ENCODE measurements around the gene CORIN.

Gene CORIN

DNA sequence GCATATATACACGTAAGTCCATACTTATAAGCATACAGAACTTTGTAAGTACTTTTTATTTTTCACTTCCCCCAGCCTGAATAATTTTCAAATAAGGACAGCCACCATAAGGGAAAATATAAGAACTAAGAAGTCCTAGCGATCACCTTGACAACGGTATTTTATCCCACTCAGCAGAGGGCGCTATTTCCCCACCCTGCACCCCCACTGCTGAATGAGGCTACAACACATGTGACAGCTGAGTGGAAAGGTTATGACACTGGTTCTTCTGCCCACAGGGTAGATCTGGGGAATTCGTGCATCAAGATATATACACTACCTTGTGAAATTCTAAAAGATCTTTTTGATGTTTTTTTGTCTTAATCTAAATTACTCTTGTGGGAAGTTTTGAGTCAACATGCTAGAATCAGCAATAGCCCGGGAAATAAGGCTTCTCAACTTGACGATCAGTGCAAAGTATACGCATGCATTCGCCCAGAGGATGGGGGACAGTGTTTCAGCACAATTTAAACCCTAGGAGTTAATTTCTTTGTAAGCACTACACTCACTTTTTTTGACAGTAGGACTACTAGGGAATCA is 151.5 kb downstream of the CORIN start:
- peak; percentile 8 for DNase-seq (ENCODE audit: low read depth)

DNA sequence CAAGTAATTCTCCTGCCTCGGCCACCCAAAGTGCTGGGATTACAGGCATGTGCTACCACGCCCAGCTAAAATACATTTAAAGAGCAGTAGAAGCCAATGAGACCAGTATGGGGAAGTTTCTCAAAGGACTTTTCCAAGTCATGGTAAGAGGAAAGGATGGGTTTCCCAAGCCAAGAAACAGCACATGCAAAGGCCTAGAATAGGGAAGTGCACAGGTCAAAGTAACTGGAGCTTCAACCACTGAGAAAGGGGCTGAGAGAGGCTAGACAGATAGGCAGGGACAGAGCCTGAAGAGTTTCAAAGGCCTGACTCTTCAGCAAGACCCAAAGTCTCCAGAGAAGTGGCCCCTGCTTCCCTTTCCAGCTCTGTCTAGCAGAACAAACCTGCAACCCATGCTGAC is 162.1 kb downstream of the CORIN start:
- no peak for DNase-seq (ENCODE audit: low read depth)

DNA sequence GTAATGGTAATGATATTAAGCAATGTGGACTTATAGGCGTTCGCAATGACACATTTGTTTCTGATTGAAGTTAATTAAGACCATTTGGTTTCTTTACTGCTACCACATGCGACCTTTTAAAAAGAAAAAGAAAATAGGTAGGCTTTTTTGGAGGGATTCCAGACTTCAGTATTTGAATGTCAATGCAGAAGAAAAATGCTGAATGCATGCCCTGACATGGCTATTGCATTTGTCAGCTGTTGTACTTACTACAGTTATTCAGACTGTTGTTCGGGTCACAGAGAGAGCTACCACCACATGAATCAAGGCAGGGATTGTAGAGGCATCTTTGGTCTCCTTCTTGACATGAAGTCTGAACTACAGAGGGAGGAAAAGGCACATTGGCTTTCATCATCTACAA is 163.7 kb downstream of the CORIN start:
- DNase-seq (ENCODE audit: low read depth): no peak

DNA sequence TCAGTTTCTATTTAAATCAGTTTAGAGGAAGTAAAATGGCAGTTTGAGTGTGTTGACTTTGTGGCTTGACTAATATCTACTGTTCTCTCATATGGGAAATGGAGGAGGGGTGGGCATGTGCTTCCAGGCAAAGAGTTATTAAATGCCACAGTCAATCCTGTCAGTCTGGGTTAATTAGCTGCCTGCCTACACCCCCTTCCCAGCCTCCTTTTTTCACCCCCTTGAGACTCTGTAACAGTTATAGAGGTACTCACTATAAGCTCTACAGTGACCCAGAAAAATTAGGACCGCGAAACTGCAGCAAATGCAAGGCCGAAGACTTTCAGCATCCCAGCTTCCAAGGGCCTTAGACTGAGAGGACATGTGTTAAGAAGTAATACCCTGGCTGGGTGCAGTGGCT is 165.2 kb downstream of the CORIN start:
- DNase-seq (ENCODE audit: low read depth): no peak

DNA sequence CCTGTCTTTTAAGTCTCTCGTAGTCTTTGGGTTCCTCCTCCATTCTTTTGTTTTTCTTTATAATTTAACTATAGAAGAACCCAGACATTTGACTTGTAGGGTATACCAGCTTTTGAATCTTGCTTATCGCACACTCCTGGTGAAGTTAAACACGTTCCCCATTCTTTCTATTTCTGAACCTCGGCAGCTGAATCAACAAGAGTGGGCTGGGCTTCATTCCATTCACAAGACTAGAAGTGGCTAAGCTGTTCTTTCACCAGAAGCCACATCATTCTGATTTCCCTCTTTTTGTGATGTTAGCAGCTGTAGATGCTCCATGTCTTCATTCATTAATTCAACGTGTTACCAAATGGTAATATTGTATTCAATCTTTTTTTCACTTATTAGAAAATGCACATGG is 167.9 kb downstream of the CORIN start:
- DNase-seq (ENCODE audit: low read depth): no peak

DNA sequence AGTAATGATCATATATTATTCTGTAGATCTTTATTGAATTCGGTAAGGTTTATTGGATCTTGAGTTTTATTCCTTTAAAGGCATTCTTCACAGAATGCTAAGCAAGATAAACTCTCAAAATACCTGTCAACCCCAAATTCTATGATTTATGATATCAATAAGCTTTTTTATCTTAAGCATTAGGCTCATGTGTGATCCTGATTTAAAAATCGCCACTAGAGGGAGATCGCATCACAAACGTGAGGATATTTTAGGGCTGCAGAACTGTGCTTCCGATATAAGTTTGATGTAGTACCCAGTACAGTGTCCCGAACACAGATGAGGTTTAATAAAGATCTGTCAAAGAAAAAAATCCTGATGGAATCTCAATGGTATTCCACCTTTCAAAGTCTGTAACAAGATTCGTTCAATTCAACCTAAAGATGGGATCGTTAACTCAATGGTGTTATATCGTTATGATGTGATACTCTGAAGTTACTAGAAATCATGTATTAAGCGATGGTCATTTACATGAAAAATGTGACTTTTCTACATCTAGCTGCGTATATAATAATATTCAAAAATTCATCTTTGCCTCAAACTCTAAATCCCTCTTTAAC is 169.0 kb downstream of the CORIN start:
- DNase-seq (ENCODE audit: low read depth): no peak

DNA sequence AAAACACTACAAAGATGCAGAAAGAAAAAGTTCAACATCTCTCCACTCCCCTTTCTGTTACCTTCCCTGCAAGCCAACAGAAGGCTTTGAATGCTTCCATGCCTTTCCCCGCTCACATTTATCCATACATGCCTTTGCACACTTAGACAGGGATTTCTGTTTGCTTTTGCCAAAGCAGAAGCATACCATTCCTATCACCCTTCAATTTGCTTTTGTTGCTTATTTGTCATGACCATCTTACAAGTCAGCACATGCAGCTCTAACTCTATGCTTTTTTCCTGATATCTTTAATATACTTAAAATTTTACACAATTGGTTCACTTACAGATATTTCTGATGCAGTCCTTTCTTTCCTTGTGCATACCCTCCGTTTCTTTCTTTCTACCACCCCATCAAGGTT is 169.6 kb downstream of the CORIN start:
- DNase-seq (ENCODE audit: low read depth): no peak

DNA sequence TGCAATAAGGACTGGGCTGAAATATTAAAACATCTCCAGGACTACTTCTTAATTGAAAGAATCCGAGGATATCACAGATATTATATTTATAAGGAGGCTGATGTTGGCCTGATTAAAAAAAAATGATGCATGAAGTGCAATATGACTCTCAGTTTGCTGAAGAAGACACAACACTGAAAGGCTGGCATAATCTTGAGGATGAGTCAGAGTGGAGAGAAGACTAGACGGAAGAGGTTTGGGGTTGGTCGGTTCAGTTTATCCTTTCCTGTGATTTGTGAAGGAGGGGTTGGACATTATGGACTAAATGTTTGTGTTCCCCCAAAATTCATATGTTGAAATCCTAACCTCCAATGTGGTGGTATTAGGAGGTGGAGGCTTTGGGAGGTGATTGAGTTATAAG is 170.3 kb downstream of the CORIN start:
- DNase-seq (ENCODE audit: low read depth): no peak

DNA sequence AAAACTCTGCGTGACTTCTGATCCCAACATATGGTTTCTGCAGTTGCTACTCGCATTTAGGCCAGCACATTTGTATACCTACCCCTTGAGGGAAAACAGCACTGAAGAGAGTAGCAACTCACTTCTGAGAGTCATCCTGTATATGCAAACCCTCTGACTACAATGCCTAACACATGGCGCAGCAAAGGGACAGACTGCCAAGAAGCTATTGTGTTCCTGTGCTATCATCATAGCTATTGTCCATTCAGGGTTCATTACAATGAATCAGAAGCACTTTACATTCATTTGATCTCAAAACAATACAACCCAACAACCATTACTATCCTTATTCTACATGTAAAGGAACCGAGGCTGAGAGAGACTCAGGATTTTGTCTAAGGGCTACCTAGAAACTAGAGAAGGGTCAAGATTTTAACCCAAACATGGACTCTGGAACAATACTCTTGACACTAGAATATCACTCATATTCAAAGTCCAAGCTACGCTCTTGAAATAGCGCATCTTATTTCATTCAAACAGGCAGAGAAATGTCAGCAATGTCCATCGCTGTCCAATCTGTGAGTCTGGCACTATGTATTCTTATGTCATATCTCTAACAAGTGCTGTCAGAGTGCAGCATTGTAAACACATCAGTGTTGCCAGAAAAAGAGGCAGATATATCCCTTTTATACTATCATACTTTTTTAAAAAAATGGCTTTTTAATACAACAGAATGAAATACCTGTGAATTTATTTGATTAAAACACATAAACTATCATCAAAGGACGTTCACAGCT is 173.6 kb downstream of the CORIN start:
- no peak for DNase-seq (ENCODE audit: low read depth)

DNA sequence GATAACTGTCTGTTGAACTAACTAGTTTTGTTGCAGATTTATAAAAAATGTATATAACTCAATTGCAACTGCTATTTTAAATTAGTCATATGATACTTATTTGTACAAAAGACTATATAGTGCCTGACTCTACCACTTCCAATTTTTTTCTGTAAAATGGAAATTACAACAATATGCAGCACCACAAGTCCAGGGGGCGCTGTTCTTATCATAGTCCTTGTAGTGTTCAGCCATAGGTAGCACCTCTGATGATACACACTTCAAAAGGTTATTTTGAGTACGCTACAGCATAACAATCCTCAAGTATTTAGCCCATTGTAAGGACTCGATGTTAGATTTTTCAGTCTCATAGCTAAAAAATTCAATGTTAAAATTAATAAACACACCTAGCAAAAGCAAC is 174.9 kb downstream of the CORIN start:
- DNase-seq (ENCODE audit: low read depth): no peak

DNA sequence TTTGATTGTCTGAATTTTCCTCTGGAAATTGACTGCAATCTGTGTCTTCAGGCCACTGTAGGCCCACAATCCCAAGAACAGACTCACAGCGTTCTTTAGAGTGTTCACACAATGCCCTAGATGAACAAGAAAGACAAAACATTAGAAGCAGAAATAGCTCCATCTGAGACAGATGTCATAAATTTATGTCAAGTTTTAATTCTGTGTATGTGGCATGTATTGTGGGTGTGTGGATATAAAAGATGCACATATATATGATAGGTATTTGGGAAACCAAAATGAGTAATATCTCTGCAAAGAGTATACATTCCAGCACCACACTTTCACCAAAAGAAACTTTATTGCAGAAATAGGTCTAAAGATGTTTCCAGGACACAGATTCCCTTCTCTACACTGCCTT is 176.1 kb downstream of the CORIN start:
- no peak for DNase-seq (ENCODE audit: low read depth)

DNA sequence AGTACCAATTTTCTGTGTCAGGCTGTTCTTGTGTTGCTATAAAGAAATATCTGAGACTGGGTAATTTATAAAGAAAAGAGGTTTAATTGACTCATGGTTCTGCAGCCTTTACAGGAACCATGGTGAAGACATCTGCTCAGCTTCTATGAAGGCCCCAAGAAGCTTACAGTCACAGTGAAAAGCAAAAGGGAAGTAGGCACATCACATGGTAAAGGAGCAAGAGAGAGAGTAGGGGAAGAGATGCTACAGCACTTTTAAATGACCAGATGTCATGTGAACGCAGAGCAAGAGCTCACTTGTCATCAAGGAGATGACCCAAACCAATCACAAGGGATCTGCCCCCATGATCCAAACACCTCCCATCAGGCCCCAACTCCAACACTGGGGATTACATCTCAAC is 178.5 kb downstream of the CORIN start:
- DNase-seq (ENCODE audit: low read depth): no peak

DNA sequence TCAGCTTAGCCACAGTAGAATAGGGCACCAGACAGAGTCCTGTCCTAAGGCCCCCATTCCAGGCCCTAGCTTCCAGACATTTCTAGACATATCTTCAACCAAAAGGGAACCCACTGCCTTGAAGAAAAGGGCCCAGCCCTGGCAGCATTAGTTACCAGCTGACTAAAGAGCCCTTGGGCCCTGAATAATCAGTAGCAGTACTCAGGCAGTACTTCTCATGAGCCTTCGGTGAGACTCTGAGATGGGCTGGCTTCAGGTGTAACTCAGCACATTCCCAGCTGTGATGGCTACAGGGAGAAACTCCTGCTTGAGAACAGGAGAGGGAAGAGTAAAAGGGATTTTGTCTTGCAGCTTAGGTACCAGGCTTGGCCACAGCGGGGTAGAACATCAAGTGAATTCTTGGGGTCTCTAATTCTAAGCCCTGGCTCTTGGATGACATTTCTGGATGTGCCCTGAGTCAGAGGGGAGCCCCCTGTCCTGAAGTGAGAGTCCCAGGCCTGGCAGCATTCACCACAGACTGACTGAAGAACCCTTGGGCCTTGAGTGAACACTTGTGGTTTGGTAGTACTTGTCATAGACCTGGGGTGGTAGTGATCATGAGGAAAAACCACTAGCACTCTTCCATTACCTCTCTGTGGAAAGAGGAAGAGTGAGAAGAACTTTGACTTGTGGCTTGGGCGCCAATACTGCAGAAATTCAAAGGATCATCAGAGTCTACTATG is 182.7 kb downstream of the CORIN start:
- no peak for DNase-seq (ENCODE audit: low read depth)

DNA sequence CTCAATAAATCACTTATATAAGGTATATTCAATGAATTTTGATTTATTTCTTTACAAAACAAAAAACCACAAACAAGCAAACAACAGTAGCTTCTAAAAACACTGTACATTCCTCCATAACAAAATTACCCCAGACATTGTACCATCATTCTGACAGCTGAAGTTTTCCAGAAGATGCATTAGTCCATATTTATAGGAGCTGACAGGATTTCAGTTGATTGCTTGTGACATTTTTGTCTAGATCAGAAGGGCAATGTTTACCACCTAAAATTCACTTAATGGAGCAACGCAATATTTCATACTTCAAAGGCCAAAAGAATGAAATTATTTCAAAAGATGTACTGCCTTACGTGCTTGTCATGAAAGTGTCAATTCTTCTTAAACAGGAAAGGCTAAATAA is 185.8 kb downstream of the CORIN start:
- DNase-seq (ENCODE audit: low read depth): no peak

DNA sequence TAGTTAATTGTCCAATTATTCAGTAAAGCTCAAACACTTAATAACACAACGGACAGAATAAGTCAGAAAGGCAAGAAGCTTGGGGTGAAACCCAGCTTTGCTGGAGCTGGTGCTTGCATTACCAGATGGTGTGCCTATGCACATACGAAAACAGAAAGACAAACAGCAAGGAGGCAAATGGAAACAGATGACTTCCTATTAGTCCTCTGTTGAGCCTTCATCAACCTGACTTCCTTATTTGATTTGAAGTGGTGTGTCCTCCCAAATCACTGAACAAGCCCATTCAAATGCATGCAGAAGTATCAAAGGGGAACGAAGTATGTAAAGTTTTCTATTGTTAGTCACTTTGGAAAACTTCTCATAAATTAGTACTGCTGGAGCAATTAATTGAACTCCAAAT is 186.6 kb downstream of the CORIN start:
- no peak for DNase-seq (ENCODE audit: low read depth)

DNA sequence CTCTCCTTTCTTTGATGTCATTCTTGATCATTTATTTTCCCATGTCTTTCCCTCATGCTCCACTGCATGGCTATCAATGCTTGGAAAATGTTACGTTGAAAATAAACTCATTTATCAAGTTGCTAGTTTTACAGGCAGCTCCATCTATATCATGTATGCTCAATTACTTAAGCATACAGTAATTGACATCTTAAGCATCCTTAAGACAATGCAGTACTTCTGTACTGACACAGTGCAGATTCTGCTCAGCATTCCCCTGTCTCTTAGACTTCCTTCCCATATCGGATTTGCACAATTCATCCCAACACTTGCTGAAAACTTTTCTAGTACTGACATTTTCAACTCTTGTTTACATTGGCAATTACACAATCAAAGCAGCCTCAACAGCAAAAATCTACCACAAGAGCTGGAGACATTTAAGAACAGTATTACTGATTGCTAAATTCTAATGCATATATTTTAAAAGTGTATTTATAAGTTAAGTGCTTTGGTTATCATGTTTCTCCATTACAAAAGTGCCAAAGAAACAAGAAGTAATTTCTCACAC is 187.2 kb downstream of the CORIN start:
- no peak for DNase-seq (ENCODE audit: low read depth)

DNA sequence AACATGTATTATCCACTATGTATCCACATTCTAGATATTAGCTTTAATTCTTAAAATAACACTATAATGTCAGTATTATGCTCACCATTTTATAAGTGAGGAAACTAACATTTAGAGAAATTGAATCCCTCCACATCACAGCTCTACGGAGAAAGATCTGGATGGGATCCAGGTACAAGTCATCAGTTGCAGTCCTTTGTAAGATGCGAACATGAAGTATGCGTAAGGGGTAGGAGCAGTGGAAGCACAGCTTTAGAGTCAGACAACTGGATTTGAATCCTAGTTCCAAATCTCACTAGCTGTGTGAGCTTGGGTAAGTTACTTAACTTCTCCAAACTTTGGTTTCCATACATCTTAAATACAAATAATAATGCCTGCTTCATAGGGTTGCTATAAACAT is 190.3 kb downstream of the CORIN start:
- DNase-seq (ENCODE audit: low read depth): no peak

DNA sequence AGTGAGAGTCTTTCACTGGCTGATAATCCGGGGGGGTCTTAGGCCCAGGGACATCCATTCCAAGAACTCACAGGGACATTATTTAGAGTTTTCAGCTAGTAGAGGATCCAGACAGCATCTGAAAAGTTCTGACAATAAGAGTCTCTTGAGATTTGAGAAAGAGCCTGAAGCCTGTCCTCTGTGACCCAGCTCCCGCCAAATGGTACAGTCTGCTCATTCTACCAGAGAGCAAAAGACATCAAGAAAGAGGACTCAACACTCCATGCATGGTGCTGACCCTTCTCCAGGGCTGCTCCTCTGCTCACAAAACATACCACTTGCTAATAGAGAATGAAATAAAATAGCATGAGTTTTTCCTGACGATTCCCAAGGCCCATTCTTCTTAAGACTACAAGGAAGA is 190.8 kb downstream of the CORIN start:
- DNase-seq (ENCODE audit: low read depth): no peak

DNA sequence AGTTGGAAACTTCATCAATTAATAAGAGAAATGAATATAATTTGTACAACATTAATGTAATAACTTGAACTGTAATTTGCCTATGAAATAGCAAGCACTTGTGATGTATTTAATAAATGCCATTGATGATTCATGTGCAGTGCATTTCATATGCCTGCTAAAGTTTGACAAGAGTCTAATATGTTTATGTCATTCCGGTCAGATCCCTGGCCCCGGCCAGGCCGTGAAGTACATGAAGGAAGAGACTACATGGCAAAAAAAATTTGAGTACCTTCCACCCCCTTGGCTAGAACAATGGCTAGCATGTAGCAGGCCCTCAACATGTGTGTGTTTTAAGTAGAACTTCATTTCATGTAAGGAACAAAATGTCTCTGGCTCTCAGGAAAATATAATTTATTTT is 191.5 kb downstream of the CORIN start:
- no peak for DNase-seq (ENCODE audit: low read depth)

DNA sequence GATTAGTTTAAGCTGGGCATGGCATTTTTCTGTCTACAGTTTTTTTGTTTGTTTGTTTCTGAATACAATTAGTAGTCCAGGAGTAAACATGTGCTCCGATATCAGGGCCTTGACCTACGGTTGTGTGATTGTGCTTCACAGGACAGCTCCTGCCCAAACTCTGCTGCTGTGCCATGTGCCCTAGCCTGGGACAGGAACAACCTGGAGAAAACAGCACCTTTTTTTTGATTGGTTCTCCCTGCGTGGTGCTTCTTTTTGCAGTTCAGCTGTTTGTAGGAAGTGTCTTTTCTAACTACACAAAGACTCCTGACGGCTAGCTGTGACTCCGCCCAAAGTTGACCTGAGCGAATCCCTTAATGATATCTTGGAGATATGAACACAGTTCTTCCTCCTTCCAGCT is 194.0 kb downstream of the CORIN start:
- DNase-seq (ENCODE audit: low read depth): no peak

DNA sequence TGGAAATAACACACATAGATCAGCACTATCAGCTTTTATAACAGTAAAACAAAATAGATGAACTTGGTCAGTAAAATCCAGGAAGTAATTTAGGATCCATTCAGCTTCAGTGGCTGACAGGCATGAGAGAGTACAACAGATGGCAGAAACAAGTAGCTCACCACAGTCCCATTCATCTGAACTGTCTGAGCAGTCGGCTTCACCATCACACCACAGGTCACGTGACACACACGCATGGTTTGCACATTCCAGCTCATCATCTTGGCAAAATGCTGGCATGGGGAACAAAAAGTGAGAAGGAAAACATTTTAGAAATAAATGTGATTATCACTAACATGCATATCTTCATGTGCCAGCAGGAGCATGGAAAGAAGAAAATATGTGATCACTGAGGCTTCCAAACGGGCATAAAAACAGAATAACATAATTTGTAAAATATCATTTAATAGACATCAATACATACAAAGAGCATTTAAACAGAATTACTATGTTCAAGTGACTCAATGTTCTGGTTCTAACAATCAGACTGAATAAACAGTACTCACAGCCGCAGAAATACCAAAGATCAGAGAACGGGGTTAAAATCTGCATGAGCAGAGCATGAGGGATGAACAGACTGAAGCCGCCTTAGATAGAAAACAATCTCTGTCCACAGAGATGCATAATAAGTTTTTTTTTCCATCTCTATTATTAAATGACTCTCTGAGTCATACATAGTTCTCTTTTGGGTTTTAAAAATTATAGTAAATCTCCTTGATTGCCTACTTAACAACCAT is 194.7 kb downstream of the CORIN start:
- DNase-seq (ENCODE audit: low read depth): no peak

DNA sequence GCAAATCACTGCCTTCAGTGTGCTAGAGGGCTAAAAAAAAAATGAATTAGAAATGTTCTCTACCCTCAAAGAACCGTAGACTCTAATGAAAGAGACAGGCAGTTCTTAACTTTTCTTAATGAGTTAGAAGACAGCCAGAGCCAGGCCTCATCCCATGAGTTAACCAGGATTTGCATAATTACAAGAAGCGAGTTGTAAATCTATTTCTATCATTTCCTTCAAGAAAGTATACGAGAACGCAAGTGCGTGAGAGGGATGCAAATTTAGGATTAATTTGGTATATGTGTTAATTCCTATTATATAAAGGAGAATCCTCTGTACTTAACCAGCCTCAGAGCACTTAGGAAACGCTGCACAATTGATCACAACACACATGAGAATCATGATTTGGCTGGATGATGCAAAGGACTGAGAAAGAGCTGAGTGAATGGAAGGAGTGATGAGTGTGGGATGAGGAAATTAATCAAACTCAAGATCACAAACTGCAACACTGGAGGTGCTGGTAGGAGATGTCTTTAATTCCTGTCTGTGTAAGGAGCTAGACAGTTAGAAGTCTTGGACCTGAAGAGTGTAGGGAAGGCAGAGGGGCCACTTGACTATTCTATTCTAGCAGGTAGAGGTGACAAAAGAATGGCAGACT is 195.6 kb downstream of the CORIN start:
- DNase-seq (ENCODE audit: low read depth): no peak
